ENCODE data around the gene GCSAM.

The GCSAM gene

GRCh38 chr3:112104774-112105173 lies 28.3 kb downstream of the GCSAM start:
- no peak for DNase-seq (ENCODE audit: low read depth)

- no peak for DNase-seq (ENCODE audit: low read depth)
These were observed 31.1 kb downstream of the GCSAM start for GRCh38 chr3:112101916-112102315.

- no peak for DNase-seq (ENCODE audit: low read depth)
These were observed 35.7 kb downstream of the GCSAM start for GRCh38 chr3:112097378-112097777.

GRCh38 chr3:112096176-112096575 lies 36.9 kb downstream of the GCSAM start:
- DNase-seq (ENCODE audit: low read depth) = no peak

- DNase-seq (ENCODE audit: low read depth) = no peak
These were observed 37.3 kb downstream of the GCSAM start for GRCh38 chr3:112095731-112096130.

- DNase-seq (ENCODE audit: low read depth) = no peak
These were observed 39.9 kb downstream of the GCSAM start for GRCh38 chr3:112093180-112093522.

GRCh38 chr3:112092496-112093179 lies 40.4 kb downstream of the GCSAM start:
- DNase-seq (ENCODE audit: low read depth) = no peak

- no peak for DNase-seq (ENCODE audit: low read depth)
These were observed 42.0 kb downstream of the GCSAM start for GRCh38 chr3:112090887-112091586.

- no peak for DNase-seq (ENCODE audit: low read depth)
These were observed 42.8 kb downstream of the GCSAM start for GRCh38 chr3:112089956-112090886.

GRCh38 chr3:112088944-112089343 lies 44.1 kb downstream of the GCSAM start:
- DNase-seq (ENCODE audit: low read depth) = no peak

- no peak for DNase-seq (ENCODE audit: low read depth)
These were observed 45.3 kb downstream of the GCSAM start for GRCh38 chr3:112087746-112088145.

- DNase-seq (ENCODE audit: low read depth) = no peak
These were observed 46.0 kb downstream of the GCSAM start for GRCh38 chr3:112086875-112087524.

- DNase-seq (ENCODE audit: low read depth) = no peak
These were observed 46.8 kb downstream of the GCSAM start, which contains the start of gene C3orf52 for GRCh38 chr3:112086076-112086854. C3orf52 (plus strand) TSS chr3:112086389; CDS start chr3:112086408, 19 bp downstream.

GRCh38 chr3:112085735-112086075 lies 47.3 kb downstream of the GCSAM start:
- DNase-seq (ENCODE audit: low read depth) = no peak

GRCh38 chr3:112084980-112085705 lies 47.9 kb downstream of the GCSAM start:
- DNase-seq (ENCODE audit: low read depth) = no peak

- no peak for DNase-seq (ENCODE audit: low read depth)
These were observed 49.8 kb downstream of the GCSAM start for GRCh38 chr3:112083239-112083638.

- no peak for DNase-seq (ENCODE audit: low read depth)
These were observed 54.6 kb downstream of the GCSAM start for GRCh38 chr3:112078125-112079083.

- DNase-seq (ENCODE audit: low read depth) = no peak
These were observed 58.2 kb downstream of the GCSAM start for GRCh38 chr3:112074616-112075497.

GRCh38 chr3:112074006-112074405 lies 59.0 kb downstream of the GCSAM start:
- no peak for DNase-seq (ENCODE audit: low read depth)

All from CMK (cell line).